Testis (tissue), 3 donors: ENCODE measurements around the gene MX1. TPM values are rescaled to one million over a fixed set of nuclear protein-coding genes. Genes with fewer than 3 reads are reported as not detected.

ENCODE experiments used
- DNase-seq: peaks from one replicate; pipeline ENCODE4 v3.0.0-alpha.2; 2019
- H3K27ac ChIP-seq, 2 donors: fragments of 200-600 bp; sonication (generic); one replicate each; pipeline ENCODE4 v1.5.1; 2019
- H3K27me3 ChIP-seq: fragments of 200-600 bp; sonication (generic); one replicate; pipeline ENCODE4 v1.5.1; 2019
- H3K36me3 ChIP-seq: fragments of 200-600 bp; sonication (generic); one replicate; pipeline ENCODE4 v1.5.1; 2017; ENCODE audit warnings: low read depth; ENCODE audit errors: missing control alignments
- H3K4me1 ChIP-seq: fragments of 200-600 bp; sonication (generic); one replicate; pipeline ENCODE4 v1.5.1; 2019
- H3K4me3 ChIP-seq, 2 donors: fragments of 200-600 bp; sonication (generic); one replicate each; pipeline ENCODE4 v1.5.1; 2017 to 2019
- H3K9me3 ChIP-seq: fragments of 200-600 bp; sonication (generic); one replicate; pipeline ENCODE4 v1.5.1; 2017
- CTCF ChIP-seq, 3 experiments: fragments of 450-650 bp in 2 of 3; fragments of 200-600 bp in 1 of 3; sonication (generic) in 1 of 3; IDR thresholded peaks; one replicate each; pipeline ENCODE4 v1.5.1; 2016 to 2019; ENCODE audit warnings: antibody characterized with exemption in 3 of 3, mild to moderate bottlenecking in 2 of 3, moderate library complexity in 1 of 3
- POLR2A ChIP-seq: fragments of 450-650 bp; IDR thresholded peaks from one replicate; pipeline ENCODE4 v1.6.1; 2017; ENCODE audit warnings: antibody characterized with exemption, mild to moderate bottlenecking, moderate library complexity
- WGBS, 2 donors: methylation state at CpG; one replicate each; pipeline ENCODE4 v1.1.5; 2018; 5-methylcytosine and 5-hydroxymethylcytosine counted together
- intact Hi-C: fragments of 100-400 bp; cut with DNase I; formaldehyde crosslinking; loops from one replicate; pipeline ENCODE4 v1.15.1; 2023; ENCODE audit warnings: low total_unique reads
- polyA plus RNA-seq: library from polyadenylated mRNA; stranded (reverse); fragments of 350-450 nt; fragmentation: Illumina TruSeq; extraction: RNeasy Lipid Tissue Mini Kit (QIAGEN cat#74804); gene quantifications from one replicate; pipeline ENCODE4 v1.2.3, GENCODE V29; 2014; ENCODE audit warnings: low read depth, low replicate concordance; ENCODE audit not compliant: insufficient read depth
- total RNA-seq, 2 donors: library from RNA; depleted of rRNA; stranded (reverse); fragments of >200 nt; gene quantifications; one replicate each; pipeline ENCODE4 v1.2.3, GENCODE V29; 2016

Gene MX1
- total and polyA plus RNA-seq, 3 donors from 2014 or later, result 18.0 to 36.1 (median 22.7) TPM

- no peak overlapping the region for H3K4me3 ChIP-seq
- 86 to 89% methylated on average over 9 of the region's 9 CpGs for WGBS, 2 donors
- intact Hi-C loops, result no loop called here
- no peak overlapping the region for H3K27ac ChIP-seq
- no peaks in the 10 kb centered on the region for H3K36me3 ChIP-seq
- H3K9me3 ChIP-seq, result no peaks in the 10 kb centered on the region
- peaks cover 5% of the 10 kb centered on the region for H3K4me1 ChIP-seq
- TF ChIP-seq POLR2A, result no peak
- TF ChIP-seq CTCF (IDR thresholded peaks at IDR 0.05), result no peak
- DNase-seq, result peak; percentile 2
- H3K27me3 ChIP-seq, result no peaks in the 10 kb centered on the region
Observed at GRCh38 chr21:41429925-41430491, 4.0 kb downstream of the MX1 start.

GRCh38 chr21:41431788-41432548 lies 5.9 kb downstream of the MX1 start:
- Histone ChIP-seq H3K27me3 (no peaks in the 10 kb centered on the region), H3K27ac (no peak overlapping the region), H3K4me1 (peaks cover 1% of the 10 kb centered on the region), H3K9me3 (no peaks in the 10 kb centered on the region), H3K4me3 (no peak overlapping the region), H3K36me3 (no peaks in the 10 kb centered on the region)
- TF ChIP-seq CTCF (IDR thresholded peaks at IDR 0.05) (no peak), POLR2A (no peak)
- intact Hi-C loops, result no loop called here
- DNase-seq, result peak; percentile 11
- WGBS, 2 donors, result 82 to 87% methylated on average over 15 to 16 of the region's 16 CpGs

GRCh38 chr21:41432562-41433460 lies 6.8 kb downstream of the MX1 start:
- Histone ChIP-seq H3K4me1 (no peaks in the 10 kb centered on the region), H3K27ac (no peak overlapping the region), H3K4me3 (no peak overlapping the region), H3K9me3 (no peaks in the 10 kb centered on the region), H3K36me3 (no peaks in the 10 kb centered on the region), H3K27me3 (no peaks in the 10 kb centered on the region)
- intact Hi-C loops, result no loop called here
- DNase-seq, result peak; percentile 6
- 86 to 89% methylated on average over 10 of the region's 10 CpGs for WGBS, 2 donors
- TF ChIP-seq POLR2A (no peak), CTCF (IDR thresholded peaks at IDR 0.05) (no peak)

- no peak for DNase-seq
- 91 to 93% methylated on average over 2 of the region's 2 CpGs for WGBS, 2 donors
- Histone ChIP-seq H3K4me3 (no peak overlapping the region), H3K4me1 (no peaks in the 10 kb centered on the region), H3K27me3 (no peaks in the 10 kb centered on the region), H3K36me3 (no peaks in the 10 kb centered on the region), H3K9me3 (no peaks in the 10 kb centered on the region), H3K27ac (no peak overlapping the region)
- TF ChIP-seq POLR2A, result no peak
- TF ChIP-seq CTCF (IDR thresholded peaks at IDR 0.05), result no peak
- intact Hi-C loops, result no loop called here
Observed at GRCh38 chr21:41433566-41433965, 7.5 kb downstream of the MX1 start.
